HG03432 (cell line): ENCODE measurements around the gene NKD2.
"Not testable (repeated sequence)": the region's sequence is repeated elsewhere in the genome, so short reads cannot be mapped to it uniquely, and the experiment has no call there.

ENCODE experiments used
- ATAC-seq: cut with Tn5 transposase; IDR thresholded peaks from one replicate; pipeline ENCODE4 v1.9.1; 2021; ENCODE audit warnings: mild to moderate bottlenecking, moderate library complexity; ENCODE audit not compliant: unreplicated experiment

NKD2 gene, protein sequence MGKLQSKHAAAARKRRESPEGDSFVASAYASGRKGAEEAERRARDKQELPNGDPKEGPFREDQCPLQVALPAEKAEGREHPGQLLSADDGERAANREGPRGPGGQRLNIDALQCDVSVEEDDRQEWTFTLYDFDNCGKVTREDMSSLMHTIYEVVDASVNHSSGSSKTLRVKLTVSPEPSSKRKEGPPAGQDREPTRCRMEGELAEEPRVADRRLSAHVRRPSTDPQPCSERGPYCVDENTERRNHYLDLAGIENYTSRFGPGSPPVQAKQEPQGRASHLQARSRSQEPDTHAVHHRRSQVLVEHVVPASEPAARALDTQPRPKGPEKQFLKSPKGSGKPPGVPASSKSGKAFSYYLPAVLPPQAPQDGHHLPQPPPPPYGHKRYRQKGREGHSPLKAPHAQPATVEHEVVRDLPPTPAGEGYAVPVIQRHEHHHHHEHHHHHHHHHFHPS

DNA sequence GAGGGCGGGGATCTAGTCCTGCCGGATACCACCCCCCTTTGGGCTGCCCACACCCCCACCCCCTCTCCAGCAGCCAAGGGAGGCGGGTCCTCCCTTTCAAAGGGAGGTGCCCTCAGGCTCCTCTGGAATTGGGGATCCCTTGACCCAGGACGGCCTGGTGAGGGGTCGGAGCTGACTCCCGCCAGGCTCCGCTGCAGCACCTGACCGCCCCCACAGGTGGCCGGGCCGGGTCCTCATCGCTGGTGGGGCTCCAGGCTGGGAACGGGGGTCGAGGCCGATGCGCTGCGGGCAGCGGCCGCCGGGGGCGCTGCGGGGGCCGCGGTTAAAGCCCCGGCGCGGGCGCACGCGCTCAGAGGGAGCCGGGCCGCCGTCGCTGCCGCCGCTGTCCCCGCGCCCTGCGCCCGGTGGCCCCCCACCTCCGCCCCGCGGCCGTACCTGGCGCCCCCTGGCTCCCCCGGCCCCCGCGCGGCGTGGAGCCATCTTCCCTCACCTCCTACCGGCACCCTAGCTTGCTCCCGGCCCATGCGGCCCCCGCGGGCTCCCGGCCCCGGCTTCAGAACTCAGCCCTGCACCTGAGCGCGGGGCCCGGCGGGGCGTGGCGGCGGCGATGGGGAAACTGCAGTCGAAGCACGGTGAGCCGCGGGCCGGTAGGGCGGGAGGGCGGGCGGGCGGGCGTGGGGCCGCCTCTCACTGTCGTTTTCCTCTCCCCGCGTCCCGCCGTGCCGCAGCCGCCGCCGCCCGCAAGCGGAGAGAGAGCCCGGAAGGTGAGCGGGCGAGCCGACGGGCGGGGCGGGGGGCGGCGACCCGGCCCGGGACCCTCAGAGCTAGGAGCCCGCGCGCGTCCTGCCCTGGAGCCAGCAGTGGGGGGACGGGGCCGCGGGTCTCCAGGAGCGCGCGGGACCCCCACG lies at the start of gene NKD2:
NKD2 (plus strand) TSS at position 352 of the 908 bp plus-strand sequence; CDS start at position 608, 256 bp downstream.
- peak; percentile 49 for ATAC-seq

DNA sequence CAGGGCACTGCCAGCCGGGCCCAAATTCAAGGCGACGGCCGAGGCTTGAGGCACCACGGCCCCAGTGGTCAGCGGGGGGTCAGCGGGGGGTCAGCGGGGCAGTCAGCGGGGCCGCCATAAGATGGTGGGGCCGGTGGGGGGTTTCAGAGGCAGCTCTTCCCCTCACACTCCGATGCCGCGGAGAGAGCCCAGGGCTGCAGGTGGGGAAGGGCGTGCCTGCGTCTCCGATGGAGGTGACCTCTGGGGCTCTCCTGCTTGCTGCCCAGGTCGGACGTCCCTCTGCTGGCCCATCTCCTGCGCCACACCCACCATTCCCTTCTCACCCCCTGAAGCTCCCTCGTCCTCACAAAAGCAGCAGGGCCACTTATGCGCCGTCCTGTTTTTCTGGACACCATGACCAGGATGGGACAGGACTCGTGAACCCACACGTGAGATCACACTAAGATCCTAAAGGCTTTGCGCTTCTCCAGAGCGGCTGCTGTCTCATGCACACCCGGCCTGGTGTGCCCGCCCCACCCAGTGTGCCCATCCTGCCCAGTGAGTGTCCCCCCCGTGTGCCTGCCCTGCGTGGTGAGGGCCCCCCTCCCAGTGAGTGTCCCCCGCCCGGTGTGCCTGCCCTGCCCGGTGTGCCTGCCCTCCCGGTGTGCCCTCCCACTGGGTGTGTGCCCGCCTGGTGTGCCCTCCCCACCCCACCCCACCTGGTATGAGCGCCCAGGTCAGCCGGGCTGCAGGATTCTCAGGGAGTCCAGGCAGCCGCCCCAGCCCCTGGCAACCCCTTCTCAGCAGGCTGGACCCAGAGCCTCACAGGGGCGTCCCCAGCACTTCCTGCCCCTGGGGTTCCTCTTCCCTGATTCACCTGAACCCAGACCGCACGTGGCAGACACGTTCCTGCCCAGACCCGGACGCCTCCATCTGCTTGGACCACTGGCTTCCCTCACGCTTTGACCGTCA lies 48.7 kb upstream of the NKD2 start:
- no peak for ATAC-seq

DNA sequence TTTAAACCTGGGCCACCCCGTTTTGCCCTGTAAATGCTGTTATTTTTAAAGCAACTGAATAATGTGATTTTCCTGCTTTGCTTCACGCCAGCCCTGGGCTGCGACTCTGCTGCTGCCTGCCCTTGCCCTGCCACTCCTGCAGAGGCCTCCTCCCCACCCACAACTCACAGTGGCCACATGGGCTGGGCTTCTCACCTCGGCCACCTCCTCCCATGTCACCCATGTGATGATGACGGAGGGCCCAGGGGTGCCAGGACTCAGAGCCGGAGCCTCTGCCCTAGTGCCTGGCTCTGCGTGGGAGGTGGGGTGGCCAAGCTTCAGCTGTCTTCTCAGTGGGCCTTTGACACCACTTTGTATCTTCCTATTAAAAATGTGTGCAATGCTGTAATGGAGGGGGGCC lies 48.1 kb upstream of the NKD2 start:
- no peak for ATAC-seq

DNA sequence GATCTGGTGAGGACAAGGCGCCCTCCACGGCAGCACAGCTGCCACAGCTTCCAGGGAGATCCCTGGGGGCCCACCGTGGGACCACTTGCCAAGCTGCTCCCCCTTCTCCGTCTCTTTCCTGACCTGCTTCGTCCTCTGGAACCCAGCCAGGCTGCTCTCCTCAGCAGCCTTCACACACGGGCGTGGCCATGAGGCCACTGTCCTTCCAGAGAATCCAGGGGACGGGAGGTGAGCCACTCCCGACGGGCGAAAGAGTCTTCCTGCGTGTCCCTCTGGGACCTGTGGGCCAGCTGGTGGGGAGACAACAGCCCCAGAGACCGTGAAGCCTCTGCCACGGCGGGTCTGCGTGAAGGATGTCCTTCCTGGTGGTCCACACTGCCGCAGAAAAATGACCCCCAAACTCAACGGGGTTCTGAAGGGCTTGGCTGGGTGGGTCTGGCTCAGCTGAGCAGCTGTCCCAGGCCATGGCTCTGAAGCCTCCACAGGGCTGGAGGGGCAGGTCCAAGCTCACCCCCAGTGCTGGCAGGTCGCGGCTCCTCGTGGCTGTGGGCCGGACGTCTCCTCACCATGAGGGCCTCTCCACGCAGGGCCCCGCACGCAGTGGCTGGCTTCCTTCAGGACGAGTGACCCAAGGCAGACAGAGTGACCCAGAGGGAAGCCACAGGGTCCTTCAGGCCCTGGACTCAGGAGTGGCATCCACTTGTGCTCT lies 47.4 kb upstream of the NKD2 start:
- ATAC-seq: no peak

DNA sequence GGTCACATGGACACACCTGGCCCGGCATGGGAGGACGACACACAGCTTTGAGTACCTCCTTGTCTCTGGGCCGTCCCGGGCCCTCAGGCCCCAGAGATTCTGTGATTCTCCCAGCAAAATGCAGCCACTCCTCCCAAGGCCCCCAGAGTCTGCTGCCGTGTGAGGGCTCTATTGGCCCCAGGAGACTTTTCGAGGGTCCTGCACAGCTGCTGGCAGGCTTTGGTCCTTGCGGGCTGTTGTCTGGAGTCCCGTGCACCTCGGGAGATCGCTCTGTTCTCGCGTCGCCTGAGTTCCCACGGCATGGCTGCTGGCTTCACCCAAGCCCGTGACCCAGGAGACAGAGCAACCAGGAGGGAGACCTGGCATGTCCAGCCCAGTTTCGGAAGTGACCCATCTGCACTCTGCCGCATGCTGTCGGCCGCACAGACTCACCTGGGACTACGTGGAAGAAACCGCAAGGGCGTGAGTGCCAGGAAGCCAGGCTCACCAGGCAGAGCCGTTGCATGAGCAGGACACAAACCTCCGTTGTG lies 46.8 kb upstream of the NKD2 start:
- ATAC-seq: no peak

DNA sequence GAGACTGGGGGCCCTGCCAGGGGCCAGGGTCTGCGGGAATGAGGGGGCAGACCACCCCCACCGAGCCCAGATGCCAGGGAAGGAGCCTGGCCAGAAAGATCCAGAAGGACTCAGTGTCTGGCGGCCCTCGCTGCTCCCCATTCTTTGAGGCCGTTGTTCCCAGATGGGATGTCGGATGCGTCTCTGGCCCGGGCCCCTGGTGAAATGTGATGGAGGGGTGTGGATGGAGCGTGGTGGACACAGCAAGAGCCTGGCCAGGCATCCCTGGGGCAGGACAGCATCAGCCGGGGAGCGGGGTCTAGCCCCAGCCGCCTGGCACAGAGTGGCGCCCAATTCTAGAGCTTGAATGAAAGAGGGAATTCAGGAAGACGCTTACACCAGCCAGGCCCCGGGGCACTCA lies 46.2 kb upstream of the NKD2 start:
- ATAC-seq: no peak

DNA sequence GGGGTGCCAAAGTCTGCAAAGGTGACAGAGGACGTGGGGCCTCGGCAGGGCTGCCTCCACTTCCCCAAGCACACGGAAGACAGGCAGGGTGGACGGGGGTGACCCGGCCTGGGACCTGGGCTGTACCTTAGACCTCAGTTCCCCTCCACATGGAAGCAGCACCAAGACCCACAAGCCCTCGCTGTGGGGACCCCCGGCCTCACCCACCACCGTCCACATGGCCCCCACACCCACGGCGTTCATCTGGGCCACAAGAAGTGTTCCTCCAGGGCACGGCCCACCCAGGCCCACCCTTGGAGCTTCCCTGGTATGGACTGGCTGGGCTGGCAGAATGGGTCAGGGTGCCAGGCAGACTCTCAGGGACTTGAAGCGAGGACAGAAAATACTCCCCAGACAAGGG lies 45.8 kb upstream of the NKD2 start:
- ATAC-seq: no peak

DNA sequence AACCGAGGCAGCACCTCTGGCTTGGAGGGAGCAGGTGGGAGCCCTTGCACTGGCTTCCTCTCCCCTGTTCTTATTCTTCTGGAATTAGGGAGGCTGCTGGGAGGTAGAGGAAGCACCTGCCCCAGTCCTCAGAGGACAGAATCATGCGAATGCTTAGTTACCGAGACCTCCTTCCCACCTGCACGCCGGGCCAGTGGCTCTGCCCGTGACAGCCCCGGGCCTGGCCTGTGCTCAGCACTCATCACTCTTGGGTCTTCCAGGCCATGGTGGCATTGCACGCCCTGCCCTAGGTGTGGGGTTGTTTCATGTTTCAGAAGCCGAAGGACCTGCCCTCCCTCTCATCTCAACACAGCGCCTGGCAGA lies 45.3 kb upstream of the NKD2 start:
- no peak for ATAC-seq

DNA sequence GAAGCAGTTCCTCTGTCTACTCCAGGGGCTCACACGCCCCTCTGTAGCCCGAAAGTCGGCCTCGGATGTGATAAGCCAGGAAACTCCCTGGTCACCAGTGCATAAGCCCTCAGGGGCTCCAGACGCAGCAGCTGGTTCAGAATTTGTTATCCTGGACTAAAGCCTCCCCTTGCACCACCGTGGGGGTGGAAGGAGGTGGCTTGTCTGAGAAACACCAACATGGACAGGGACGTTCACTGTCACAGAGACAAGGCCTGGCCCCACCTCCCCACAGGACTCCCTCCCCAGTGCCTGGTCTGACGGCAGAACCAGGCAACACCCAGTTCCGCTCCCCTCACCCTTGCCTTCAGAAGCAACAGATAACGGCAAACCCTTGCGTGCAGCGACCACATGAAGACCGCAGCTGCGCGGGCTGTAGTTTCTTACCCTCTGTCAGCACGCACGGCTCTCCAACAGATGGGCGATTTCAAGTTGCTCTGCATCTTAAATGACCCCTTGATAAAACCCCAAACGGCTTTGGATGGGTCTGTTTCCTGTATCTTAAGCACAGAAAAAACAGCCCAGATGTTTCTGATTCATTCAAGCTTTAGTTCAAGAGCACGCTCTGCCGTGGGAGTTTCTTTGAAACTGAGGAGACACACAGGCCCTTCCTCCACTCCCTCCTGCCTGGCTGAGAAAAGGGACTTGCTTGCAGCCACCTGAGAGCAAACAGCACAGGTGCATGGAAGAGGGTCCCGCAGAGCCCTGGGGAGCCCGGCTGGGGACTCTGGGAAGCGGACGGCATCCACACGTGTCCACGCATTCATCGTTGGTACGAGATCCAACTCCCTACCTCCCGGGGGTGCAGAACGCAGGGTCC lies 44.7 kb upstream of the NKD2 start:
- ATAC-seq: peak; percentile 85

DNA sequence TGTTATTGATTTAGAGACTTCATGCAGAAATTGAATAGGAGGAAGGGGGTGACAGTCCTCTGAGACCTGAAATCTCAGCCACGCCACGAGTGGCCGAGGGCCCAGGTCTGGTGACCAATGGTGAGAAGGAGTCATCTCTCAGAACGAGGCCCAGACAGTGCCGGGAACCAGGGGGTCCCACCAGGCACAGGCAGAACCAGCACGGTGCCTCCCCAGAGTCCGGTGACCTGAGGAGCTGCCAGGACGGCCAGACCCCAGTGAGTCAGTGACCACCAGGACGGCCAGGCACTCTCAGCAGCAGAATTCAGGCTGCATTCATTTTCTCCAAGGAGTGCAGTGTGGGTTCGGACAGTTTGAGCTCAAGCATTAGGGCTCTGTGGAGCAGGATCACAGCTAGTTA lies 43.8 kb upstream of the NKD2 start:
- ATAC-seq: no peak

DNA sequence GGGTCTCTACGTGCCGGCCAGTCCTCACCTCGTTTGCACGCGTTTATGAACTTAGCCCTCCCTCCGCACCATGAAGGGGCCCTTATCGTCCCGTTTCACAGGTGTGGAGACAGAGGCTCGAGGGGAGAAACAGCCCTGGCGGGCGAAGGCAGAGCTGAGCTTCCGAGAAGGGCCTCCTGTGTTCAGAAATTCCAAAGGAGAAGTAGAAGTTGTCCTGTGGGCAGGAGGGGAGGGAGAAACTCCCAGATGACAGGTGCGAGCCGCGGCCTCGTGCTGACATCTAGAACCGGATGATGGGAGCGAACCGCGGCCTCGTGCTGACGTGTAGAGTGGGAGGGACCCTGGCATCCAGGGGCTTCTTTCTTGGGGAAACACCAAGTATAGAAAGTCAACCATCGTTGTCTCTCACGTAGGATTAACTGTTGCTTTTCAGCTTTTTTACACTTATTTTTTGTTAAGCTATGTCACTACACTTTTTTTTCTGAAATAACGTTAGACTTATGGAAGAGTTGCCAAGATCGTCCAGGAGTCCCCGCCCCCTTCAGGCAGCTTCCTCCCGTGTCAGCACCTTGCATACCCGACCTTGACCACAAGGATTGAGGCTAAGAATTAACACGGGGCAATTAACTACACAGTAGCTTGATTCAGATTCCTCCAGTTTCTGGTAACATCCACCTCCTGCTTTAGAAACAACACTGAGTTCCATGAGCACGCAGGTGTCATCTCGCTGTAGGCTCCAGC lies 42.8 kb upstream of the NKD2 start:
- ATAC-seq: no peak

DNA sequence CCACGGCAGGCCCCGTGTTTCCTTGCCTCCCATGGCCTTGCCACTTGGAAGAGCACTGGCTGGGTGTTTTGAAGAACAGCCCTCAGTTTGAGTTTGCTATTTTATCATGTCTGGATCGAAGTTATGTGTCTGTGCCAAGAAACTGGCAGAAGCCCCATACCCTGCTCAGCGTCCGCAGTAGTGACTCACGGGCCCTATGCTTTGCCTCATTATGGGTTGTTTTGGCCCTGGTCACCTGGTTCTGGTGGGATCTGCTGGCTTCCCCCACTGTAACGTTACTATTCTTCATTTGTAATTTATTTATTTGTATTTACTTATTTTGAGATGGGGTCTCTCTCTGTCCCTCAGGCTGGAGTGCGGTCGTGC lies 42.3 kb upstream of the NKD2 start:
- ATAC-seq: no peak

DNA sequence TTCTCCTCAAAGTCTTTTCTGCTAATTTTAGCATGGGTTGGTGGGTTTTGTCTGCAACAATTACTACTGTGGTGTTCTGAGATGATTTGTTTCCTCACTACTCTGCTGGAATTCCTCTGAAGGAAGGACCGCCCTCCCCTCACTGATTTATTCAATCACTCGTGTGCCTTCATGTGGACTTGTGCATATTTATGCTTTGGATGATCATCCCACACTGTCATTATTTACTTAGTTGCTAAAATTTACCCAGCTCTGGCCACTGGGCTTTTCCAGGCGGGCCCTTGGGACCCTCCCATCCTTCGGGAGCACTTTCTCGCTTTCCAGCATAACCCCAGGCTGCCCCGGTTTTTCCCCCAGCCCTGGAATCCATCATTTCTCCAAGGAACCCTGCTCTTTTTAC lies 41.7 kb upstream of the NKD2 start:
- ATAC-seq: no peak

DNA sequence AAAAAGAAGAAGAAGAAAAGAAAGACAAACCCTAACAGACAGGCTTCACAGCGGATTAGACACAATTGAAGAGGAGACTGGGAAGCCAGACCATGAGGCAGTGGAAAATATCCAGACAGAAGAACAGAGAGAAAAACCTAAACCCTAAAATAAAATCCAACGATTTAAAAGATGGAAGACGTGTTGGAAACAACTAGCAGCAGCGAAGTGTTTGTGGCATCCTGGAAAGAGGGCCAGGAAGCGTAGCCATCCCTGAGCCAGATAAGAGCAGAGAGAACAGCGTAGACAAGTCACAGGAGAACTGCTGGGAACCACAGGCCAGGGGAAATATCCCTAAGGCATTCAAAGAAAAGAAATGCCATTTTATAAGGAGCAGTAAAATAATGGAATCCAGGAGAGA lies 39.7 kb upstream of the NKD2 start:
- no peak for ATAC-seq

DNA sequence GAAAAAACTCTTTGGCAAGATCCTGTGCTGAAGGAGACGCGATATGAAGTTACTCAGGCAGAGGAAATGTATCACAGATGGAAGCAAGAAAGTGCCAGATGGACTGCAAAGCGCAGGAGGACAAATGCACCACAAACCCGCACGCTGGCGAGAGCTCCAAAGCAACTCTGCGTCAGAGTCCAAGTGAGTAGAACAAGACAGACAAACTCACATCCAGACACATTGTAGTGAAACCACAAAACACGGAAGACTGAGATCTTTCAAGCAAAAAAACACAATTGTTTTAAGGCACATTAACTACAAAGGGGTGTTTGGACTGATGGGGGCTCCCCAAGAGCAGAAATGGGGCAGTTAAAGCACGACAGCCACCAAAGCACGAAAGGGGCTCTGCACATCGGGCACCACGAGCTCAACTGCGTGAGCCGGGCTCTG lies 39.2 kb upstream of the NKD2 start:
- ATAC-seq: no peak

DNA sequence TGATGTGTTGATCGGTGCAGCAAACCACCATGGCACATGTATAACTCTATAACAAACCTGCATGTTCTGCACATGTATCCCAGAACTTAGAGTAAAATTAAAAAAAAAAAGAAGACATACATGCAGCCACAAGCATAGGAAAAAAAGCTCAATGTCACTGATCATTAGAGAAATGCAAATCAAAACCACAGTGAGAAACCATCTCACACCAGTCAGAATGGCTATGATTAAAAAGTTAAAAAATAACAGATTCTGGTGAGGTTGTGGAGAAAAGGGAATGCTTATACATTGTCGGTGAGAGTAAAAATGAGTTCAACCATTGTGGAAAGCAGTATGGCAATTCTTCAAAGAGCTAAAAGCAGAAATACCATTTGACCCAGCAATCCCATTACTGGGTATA lies 36.0 kb upstream of the NKD2 start:
- ATAC-seq: not testable (repeated sequence)

DNA sequence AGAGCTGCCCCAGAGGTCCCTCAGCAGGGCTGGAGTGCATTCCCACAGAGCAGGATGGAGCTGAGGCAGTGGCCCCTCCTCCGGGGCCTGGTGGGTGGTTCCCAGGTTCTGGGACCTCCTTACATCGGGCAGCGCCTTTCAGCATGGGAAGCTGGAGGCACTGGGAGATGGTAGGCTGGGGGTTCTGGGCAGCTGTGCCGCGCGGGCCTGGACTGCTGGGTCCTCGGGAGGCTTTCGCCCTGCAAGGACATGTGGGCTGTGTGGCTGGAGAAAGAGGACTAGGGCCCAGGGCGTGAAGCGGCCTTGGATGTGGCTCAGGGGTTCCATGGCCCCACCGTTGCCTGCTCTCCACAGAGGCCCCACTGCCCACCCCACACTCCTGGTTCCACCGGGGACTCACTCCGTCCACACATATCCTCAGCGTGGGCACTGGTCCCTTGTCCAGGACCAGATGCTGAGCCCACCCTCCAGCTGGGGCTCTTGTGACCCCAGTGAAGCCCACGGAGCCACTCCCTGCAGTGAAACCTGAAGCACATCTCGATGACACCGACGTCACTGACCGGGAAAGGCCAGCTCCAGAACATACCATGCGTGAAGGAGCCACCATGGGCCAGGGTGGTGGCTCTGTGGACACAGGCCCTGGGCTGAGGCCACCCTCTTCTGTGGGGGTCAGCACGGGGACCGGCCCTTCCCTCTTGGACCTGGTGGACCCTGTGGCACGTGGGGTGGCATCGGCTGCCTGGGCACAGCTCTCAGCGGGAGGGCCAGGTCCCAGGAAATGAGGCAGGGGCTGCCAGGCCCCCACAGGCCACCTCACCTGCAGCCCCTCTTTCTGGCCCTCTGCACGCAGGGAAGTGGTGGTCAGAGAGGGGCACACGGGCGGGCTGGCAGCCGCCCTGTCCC lies 31.5 kb upstream of the NKD2 start:
- no peak for ATAC-seq
